WERI-Rb-1 (cell line): ENCODE results near the gene PTEN.
A peak's percentile ranks its signal among the peaks of the same experiment; 100 is the strongest.
"Not testable (repeated sequence)": the region's sequence is repeated elsewhere in the genome, so short reads cannot be mapped to it uniquely, and the experiment has no call there.

Source experiments
- DNase-seq: peaks from one replicate; pipeline ENCODE4 v3.0.0-alpha.2; 2020
- H3K27ac ChIP-seq: fragments of 250-450 bp; sonication (Bioruptor Pico); 2 replicates; pipeline ENCODE4 v1.5.1; 2020; ENCODE audit warnings: mild to moderate bottlenecking, moderate library complexity
- H3K27me3 ChIP-seq: fragments of 250-450 bp; sonication (Bioruptor Pico); 2 replicates; pipeline ENCODE4 v1.5.1; 2021; ENCODE audit warnings: mild to moderate bottlenecking, low read depth, moderate library complexity; ENCODE audit not compliant: insufficient read depth, severe bottlenecking
- H3K36me3 ChIP-seq: fragments of 250-450 bp; sonication (Bioruptor Pico); 2 replicates; pipeline ENCODE4 v1.5.1; 2020; ENCODE audit warnings: mild to moderate bottlenecking, moderate library complexity
- H3K4me3 ChIP-seq: 2 replicates; pipeline ENCODE4 v1.5.1; 2011; ENCODE audit warnings: low read depth, mild to moderate bottlenecking, control low read depth, low read length
- H3K9me3 ChIP-seq: fragments of 250-450 bp; sonication (Bioruptor Pico); 2 replicates; pipeline ENCODE4 v1.5.1; 2021; ENCODE audit warnings: mild to moderate bottlenecking, moderate library complexity; ENCODE audit not compliant: severe bottlenecking
- CTCF ChIP-seq: IDR thresholded peaks from 2 replicates; pipeline ENCODE4 v1.5.1; 2011; ENCODE audit warnings: low read depth, mild to moderate bottlenecking, control low read depth, inconsistent platforms, low read length

Gene PTEN

GRCh38 chr10:87896216-87896615 lies 32.8 kb downstream of the PTEN start:
- peaks cover 3% of the 10 kb centered on the region; the same call in 1 of the 2 replicates for H3K36me3 ChIP-seq

DNA sequence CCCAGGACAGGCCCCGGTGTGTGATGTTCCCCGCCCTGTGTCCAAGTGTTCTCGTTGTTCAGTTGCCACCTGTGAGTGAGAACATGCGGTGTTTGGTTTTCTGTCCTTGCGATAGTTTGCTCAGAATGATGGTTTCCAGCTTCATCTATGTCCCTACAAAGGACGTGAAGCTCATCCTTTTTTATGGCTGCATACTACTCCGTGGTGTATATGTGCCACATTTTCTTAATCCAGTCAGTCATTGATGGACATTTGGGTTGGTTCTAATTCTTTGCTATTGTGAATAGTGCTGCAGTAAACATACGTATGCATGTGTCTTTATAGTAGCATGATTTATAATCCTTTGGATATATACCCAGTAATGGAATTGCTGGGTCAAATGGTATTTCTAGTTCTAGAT lies 34.5 kb downstream of the PTEN start:
- H3K9me3 ChIP-seq, DNase-seq, H3K27ac ChIP-seq, H3K4me3 ChIP-seq, H3K27me3 ChIP-seq, H3K36me3 ChIP-seq: not testable (repeated sequence)

More at GRCh38 chr10:87896216-87896615, 32.8 kb downstream of the PTEN start:
- Histone ChIP-seq H3K27ac (no peak overlapping the region), H3K27me3 (no peaks in the 10 kb centered on the region), H3K4me3 (no peak overlapping the region), H3K9me3 (peaks cover 10% of the 10 kb centered on the region)
- no peak for TF ChIP-seq CTCF
- DNase-seq, result no peak

DNA sequence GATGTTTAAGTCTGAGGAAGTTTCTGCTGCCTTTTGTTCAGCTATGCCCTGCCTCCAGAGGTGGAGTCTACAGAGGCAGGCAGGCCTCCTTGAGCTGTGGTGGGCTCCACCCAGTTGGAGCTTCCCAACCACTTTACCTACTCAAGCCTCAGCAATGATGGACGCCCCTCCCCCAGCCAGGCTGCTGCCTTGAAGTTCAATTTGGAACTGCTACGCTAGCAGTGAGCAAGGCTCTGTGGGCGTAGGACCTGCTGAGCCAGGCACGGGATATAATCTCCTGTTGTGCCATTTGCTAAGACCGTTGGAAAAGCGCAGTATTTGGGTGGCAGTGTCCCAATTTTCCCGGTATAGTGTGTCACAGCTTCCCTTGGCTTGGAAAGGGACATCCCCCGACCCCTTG lies 40.0 kb downstream of the PTEN start:
- not testable (repeated sequence) for H3K27ac ChIP-seq, H3K36me3 ChIP-seq, H3K27me3 ChIP-seq, H3K4me3 ChIP-seq, H3K9me3 ChIP-seq, DNase-seq

DNA sequence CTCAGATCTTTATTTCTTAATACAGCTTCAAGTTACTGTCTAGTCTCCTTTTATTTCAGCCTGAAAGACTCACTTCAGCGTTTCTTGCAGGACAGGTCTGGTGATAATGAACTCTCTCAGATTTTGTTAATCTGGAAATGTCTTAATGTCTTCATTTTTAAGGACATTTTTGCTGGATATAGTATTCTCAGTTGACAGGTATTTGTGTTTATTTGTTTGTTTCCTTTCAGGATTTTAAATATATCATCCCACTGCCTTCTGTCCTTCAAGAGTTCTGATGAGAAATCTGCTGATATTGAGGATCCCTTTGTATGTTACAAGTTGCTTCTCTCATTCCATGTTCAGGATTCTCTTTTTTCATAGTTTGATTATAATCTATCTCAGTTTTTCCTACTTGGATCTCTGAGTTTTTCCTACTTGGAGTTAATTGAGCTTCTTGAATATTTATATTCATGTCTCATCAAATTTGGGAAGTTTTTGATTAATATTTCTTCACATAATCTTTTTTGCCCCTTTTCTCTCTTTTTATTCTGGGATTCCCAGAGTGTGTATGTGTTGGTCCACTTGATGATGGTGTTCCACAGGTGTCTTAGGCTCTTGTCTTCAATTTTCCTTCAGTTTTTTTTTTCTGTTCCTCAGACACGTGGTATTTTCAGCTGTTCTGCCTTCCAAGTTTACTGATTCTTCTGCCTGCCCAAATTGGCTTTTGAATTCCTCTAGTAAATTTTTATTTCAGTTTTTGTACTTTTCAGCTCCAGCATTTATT lies 49.9 kb downstream of the PTEN start:
- no peak for DNase-seq
- no peak overlapping the region for H3K4me3 ChIP-seq
- H3K27ac ChIP-seq, result no peak overlapping the region
- TF ChIP-seq CTCF, result no peak
- H3K9me3 ChIP-seq, result no peaks in the 10 kb centered on the region
- H3K27me3 ChIP-seq, result no peaks in the 10 kb centered on the region
- peaks cover 4% of the 10 kb centered on the region for H3K36me3 ChIP-seq

DNA sequence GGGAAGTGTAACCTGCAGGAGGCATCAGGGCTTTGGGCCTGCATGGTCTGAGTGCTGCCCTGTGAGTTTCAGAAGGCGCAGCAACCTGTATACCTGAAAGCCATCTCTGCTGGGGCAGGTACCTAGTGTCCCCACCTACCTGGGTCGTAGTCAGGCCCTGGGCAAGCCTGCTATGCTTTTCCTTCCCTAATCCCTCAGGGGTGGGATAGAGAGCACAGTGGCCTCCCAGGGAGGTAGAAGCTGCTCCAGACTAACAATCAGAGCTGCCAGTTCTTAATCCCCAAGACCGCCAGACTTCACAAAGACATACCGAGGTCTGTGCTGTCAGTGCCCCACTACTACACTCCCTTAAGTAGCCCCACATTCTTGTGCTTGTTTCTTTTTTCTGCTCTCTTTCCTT lies 52.0 kb downstream of the PTEN start:
- Histone ChIP-seq H3K36me3 (peaks cover 4% of the 10 kb centered on the region), H3K4me3 (no peak overlapping the region), H3K27me3 (no peaks in the 10 kb centered on the region), H3K9me3 (no peaks in the 10 kb centered on the region), H3K27ac (no peak overlapping the region)
- DNase-seq, result peak; percentile 24
- no peak for TF ChIP-seq CTCF

- no peaks in the 10 kb centered on the region for H3K9me3 ChIP-seq
- peaks cover 4% of the 10 kb centered on the region for H3K36me3 ChIP-seq
- no peaks in the 10 kb centered on the region for H3K27me3 ChIP-seq
- DNase-seq, result no peak
- H3K27ac ChIP-seq, result no peak overlapping the region
- no peak overlapping the region for H3K4me3 ChIP-seq
- TF ChIP-seq CTCF, result no peak
Measured at GRCh38 chr10:87915989-87916388, 52.6 kb downstream of the PTEN start.

DNA sequence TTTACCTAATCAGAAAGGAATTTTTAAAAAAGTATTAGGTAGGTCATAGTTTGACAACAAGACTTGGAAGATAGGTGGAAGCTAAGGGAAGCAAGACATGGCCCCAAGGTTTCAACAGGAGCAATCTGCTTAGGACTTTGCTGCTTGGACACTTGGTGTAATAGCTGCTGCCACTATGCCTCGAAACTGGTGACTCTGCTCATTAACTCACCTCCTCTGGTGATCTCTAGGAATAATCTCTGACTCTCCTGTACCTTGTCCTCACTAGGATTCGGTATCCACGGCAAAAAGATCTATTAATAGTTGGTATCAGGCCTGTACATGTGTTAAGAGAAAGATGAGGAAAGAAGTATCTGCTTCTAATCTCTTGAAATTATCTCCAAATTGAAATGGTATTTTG lies 53.1 kb downstream of the PTEN start:
- H3K27me3 ChIP-seq, result no peaks in the 10 kb centered on the region
- TF ChIP-seq CTCF, result no peak
- DNase-seq, result no peak
- no peak overlapping the region for H3K27ac ChIP-seq
- no peaks in the 10 kb centered on the region for H3K9me3 ChIP-seq
- peaks cover 4% of the 10 kb centered on the region for H3K36me3 ChIP-seq
- H3K4me3 ChIP-seq, result no peak overlapping the region
